Karpas-422 (cell line): ENCODE data around the gene KLRC2. TPM values are rescaled to one million over a fixed set of nuclear protein-coding genes. Genes with fewer than 3 reads are reported as not detected.
"Not testable (repeated sequence)": the region's sequence is repeated elsewhere in the genome, so short reads cannot be mapped to it uniquely, and the experiment has no call there.

Source experiments
- DNase-seq: peaks from one replicate; pipeline ENCODE4 v3.0.0-alpha.2; 2015
- H2AFZ ChIP-seq: fragments of 200-600 bp; sonication (generic); 2 replicates; pipeline ENCODE4 v1.6.1; 2014; ENCODE audit warnings: antibody characterized with exemption, low read length, mixed read lengths
- H3K27ac ChIP-seq: fragments of 200-600 bp; sonication (generic); 2 replicates; pipeline ENCODE4 v1.5.1; 2014; ENCODE audit warnings: mild to moderate bottlenecking, low read length, moderate library complexity
- H3K27me3 ChIP-seq: fragments of 200-600 bp; sonication (generic); 2 replicates; pipeline ENCODE4 v1.6.1; 2014; ENCODE audit warnings: low read length, mixed read lengths
- H3K36me3 ChIP-seq: fragments of 200-600 bp; sonication (generic); 2 replicates; pipeline ENCODE4 v1.6.1; 2014; ENCODE audit warnings: low read length, mixed read lengths; ENCODE audit not compliant: insufficient read depth
- H3K4me1 ChIP-seq: fragments of 200-600 bp; sonication (generic); 2 replicates; pipeline ENCODE4 v1.6.1; 2014; ENCODE audit warnings: mild to moderate bottlenecking, low read length, mixed read lengths
- H3K4me2 ChIP-seq: fragments of 200-600 bp; sonication (generic); 2 replicates; pipeline ENCODE4 v1.6.1; 2014; ENCODE audit warnings: low read length, low read depth, mild to moderate bottlenecking; ENCODE audit not compliant: poor library complexity, severe bottlenecking
- H3K4me3 ChIP-seq: fragments of 200-600 bp; sonication (generic); 2 replicates; pipeline ENCODE4 v1.5.1; 2014; ENCODE audit warnings: mild to moderate bottlenecking, antibody characterized with exemption, low read length, mixed read lengths
- H3K79me2 ChIP-seq: fragments of 200-600 bp; sonication (generic); 2 replicates; pipeline ENCODE4 v1.6.1; 2014; ENCODE audit warnings: mild to moderate bottlenecking, low read length, mixed read lengths
- H3K9ac ChIP-seq: fragments of 200-600 bp; sonication (generic); 2 replicates; pipeline ENCODE4 v1.6.0; 2014; ENCODE audit warnings: low read length
- H3K9me2 ChIP-seq: fragments of 200-600 bp; sonication (generic), shearing (Covaris generic); replicated peaks from 2 replicates; pipeline ENCODE4 v1.6.0; 2014; ENCODE audit warnings: mild to moderate bottlenecking, low read length, moderate library complexity; ENCODE audit not compliant: insufficient read depth
- H3K9me3 ChIP-seq: fragments of 300-700, 200-600 bp; sonication (generic); 2 replicates; pipeline ENCODE4 v1.6.1; 2014; ENCODE audit warnings: low read length, mixed read lengths
- H4K20me1 ChIP-seq: fragments of 200-600 bp; sonication (generic); 2 replicates; pipeline ENCODE4 v1.6.1; 2014; ENCODE audit warnings: mild to moderate bottlenecking, antibody characterized with exemption, low read length, low read depth; ENCODE audit not compliant: insufficient read depth
- total RNA-seq: library from RNA; depleted of rRNA; stranded (reverse); fragments of >200 nt; shearing (Covaris generic); gene quantifications from 2 replicates; pipeline ENCODE4 v1.2.3, GENCODE V29; 2014; ENCODE audit warnings: low replicate concordance

Gene KLRC2
- total RNA-seq, 1 experiment from 2014 or later: not detected

DNA sequence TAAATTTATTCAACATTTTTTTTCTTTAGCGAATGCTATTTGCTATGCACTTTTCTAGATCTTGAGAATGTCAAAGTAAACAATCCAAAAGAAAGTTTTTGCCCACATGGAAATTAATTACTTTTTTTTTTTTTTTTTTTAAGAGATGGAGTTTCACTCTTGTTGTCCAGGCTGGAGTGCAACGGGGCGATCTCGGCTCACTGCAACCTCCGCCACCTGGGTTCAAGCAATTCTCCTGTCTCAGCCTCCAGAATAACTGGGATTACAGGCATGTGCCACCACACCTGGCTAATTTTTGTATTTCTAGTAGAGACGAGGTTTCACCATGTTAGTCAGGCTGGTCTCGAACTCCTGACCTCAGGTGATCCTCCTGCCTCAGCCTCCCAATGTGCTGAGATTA is 44.8 kb downstream of the KLRC2 start:
- H2AFZ ChIP-seq, H3K79me2 ChIP-seq, H3K4me2 ChIP-seq, H3K27ac ChIP-seq, DNase-seq, H3K9ac ChIP-seq, H3K4me3 ChIP-seq, H3K27me3 ChIP-seq, H3K36me3 ChIP-seq, H3K9me2 ChIP-seq, H3K4me1 ChIP-seq, H4K20me1 ChIP-seq, H3K9me3 ChIP-seq: not testable (repeated sequence)

DNA sequence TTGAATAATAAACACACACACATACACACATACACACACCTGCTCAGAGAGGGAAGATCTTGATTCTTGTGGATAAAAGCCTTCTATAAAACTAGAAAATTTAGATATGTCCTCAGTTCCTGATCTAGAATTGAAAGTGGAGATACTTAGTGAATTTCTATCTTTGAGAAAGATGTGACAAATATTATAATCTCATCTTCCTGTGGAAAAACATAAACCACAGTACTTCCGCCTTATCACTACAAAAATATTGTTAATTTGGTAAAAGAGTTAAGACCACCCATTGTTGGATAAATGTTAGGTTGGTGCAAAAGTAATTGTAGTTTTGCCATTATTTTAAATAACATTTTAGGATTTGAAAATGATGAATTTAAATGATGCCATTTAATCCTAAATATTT is 45.9 kb downstream of the KLRC2 start, which contains the start of gene KLRK1:
KLRK1 (minus strand) TSS at position 138 of the 400 bp plus-strand sequence. CDS start 1,231 bp downstream, outside the sequence.
- no peaks in the 10 kb centered on the region for H3K79me2 ChIP-seq
- no peaks in the 10 kb centered on the region for H3K4me1 ChIP-seq
- no peaks in the 10 kb centered on the region for H4K20me1 ChIP-seq
- DNase-seq: no peak
- H3K4me3 ChIP-seq: no peak within 1 kb of the TSS
- no peaks in the 10 kb centered on the region for H3K27me3 ChIP-seq
- H3K4me2 ChIP-seq: no peak within 1 kb of the TSS
- H3K36me3 ChIP-seq: no peaks in the 10 kb centered on the region
- no peak within 1 kb of the TSS for H3K9ac ChIP-seq
- no peaks in the 10 kb centered on the region for H3K9me3 ChIP-seq
- no peak within 1 kb of the TSS for H3K27ac ChIP-seq
- H2AFZ ChIP-seq: no peak within 1 kb of the TSS
- no peaks in the 10 kb centered on the region for H3K9me2 ChIP-seq

DNA sequence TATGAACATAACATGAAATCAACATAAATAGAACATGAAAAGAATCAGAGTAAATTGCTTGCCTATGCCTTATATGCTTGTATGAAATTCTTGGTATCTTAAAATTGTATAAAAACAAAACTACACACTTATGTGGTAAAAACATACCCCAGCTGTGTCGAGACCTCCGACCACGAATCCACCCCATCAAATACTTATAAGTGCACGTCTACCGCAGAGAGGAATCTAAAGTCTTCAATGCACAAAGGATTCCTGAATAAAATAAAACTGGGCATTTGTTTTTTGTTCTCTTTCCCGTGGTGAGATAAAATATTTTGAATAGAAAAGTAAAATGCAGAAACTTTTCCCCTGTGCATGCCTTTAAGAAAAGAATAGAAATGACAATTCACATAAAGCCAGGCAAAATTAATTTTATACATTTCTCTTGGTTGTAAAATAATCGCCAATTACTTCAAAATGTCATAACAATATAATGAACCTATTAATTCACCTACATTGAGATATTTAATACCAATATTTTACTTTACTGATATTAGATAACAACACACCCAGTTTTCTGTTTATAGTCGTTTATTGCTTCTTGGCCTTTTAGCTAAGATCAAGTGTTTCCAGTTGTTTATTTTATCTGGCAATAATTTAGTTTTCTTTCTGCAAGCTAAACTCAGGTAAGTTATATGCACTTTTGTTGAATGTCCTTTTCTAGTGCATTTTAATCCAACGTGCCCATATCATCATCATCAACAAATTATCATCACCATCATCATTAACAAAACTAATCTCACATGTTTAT is 47.0 kb downstream of the KLRC2 start:
- Histone ChIP-seq H3K9me2 (no peaks in the 10 kb centered on the region), H4K20me1 (no peaks in the 10 kb centered on the region), H3K27ac (no peak overlapping the region), H3K4me2 (no peak overlapping the region), H3K9ac (no peak overlapping the region), H3K79me2 (no peaks in the 10 kb centered on the region), H3K4me1 (no peaks in the 10 kb centered on the region), H3K9me3 (no peaks in the 10 kb centered on the region), H3K4me3 (no peak overlapping the region), H2AFZ (no peak overlapping the region), H3K36me3 (no peaks in the 10 kb centered on the region), H3K27me3 (no peaks in the 10 kb centered on the region)
- no peak for DNase-seq

DNA sequence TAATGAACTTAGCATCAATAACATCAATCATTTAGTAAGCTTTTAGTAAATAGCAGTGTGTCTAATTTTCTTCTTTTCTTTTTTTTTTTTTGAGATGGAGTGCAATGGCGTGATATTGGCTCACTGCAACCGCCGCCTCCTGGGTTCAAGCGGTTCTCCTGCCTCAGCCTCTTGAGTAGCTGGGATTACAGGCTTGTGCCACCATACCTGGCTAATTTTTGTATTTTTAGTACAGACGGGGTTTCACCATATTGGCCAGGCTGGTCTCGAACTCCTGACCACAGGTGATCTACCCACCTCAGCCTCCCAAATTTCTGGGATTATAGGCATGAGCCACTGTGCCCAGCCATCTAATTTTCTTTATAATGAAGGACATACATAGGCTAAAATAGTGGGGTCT is 48.3 kb downstream of the KLRC2 start:
- H3K9ac ChIP-seq, H3K27me3 ChIP-seq, H4K20me1 ChIP-seq, H3K4me1 ChIP-seq, H3K27ac ChIP-seq, H2AFZ ChIP-seq, H3K9me2 ChIP-seq, H3K36me3 ChIP-seq, H3K4me3 ChIP-seq, DNase-seq, H3K79me2 ChIP-seq, H3K4me2 ChIP-seq, H3K9me3 ChIP-seq: not testable (repeated sequence)

DNA sequence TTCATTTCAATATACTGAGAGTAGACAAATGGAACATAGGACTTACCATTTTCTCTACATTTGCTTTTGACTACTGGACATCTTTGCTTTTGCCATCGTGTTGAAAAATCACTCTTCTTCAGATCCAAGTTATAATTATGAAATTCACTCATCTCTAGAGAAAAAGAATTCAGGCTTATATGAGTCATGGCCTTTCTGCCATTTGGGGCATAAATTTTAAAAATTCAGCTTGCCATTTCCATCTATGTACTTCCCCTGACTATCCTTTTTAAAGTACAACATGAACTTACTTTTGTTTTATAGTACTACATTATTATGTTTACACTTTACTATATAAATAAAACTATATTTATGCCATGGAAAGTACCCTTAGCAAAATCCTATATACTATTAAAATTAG is 49.0 kb downstream of the KLRC2 start:
- Histone ChIP-seq H3K4me3 (no peak overlapping the region), H3K36me3 (no peaks in the 10 kb centered on the region), H3K4me1 (no peaks in the 10 kb centered on the region), H4K20me1 (no peaks in the 10 kb centered on the region), H3K4me2 (no peak overlapping the region), H2AFZ (no peak overlapping the region), H3K79me2 (no peaks in the 10 kb centered on the region), H3K27me3 (no peaks in the 10 kb centered on the region), H3K9ac (no peak overlapping the region), H3K27ac (no peak overlapping the region), H3K9me3 (no peaks in the 10 kb centered on the region), H3K9me2 (no peaks in the 10 kb centered on the region)
- no peak for DNase-seq

DNA sequence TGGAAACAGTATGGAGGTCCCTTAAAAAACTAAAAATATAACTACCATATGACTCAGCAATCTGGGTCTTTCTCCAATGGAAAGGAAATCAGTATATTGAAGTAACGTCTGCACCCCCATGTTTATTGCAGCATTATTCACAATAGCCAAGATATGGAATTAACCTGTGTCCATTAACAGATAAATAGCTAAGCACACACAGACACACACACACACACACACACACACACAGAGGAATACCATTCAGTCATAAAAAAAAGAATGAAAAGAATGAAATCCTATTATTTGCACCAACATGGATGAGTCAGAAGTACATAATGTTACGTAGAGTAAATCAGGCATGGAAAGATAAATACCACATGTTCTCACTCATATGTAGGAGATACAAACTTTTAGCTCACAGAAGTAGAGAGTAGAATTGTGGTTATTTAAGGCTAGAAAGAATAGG is 50.6 kb downstream of the KLRC2 start:
- Histone ChIP-seq H3K27me3 (no peaks in the 10 kb centered on the region), H3K9ac (no peak overlapping the region), H2AFZ (no peak overlapping the region), H3K79me2 (no peaks in the 10 kb centered on the region), H3K36me3 (no peaks in the 10 kb centered on the region), H4K20me1 (no peaks in the 10 kb centered on the region), H3K4me2 (no peak overlapping the region), H3K4me3 (no peak overlapping the region), H3K4me1 (no peaks in the 10 kb centered on the region), H3K9me3 (no peaks in the 10 kb centered on the region), H3K9me2 (no peaks in the 10 kb centered on the region), H3K27ac (no peak overlapping the region)
- DNase-seq: no peak

DNA sequence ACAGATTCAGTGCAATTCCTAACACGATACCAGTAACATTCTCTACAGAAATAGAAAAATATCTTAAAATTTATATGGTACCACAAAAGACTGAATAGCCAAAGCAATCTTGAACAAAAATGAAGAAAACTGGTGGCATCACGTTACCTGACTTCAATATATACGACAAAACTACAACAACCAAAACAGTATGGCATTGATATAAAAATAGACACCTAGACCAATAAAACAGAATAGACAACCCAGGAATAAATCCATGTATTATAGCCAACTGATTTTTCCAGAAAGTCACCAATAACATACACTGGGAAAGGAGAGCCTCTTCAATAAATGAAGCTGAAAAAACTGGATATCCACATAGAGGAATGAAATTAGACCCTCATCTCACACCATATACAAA is 51.6 kb downstream of the KLRC2 start:
- Histone ChIP-seq H3K9ac (no peak overlapping the region), H3K4me3 (no peak overlapping the region), H3K27ac (no peak overlapping the region), H3K79me2 (no peaks in the 10 kb centered on the region), H3K27me3 (no peaks in the 10 kb centered on the region), H2AFZ (no peak overlapping the region), H3K9me2 (no peaks in the 10 kb centered on the region), H3K4me1 (no peaks in the 10 kb centered on the region), H3K36me3 (no peaks in the 10 kb centered on the region), H3K4me2 (no peak overlapping the region), H3K9me3 (no peaks in the 10 kb centered on the region), H4K20me1 (no peaks in the 10 kb centered on the region)
- no peak for DNase-seq

DNA sequence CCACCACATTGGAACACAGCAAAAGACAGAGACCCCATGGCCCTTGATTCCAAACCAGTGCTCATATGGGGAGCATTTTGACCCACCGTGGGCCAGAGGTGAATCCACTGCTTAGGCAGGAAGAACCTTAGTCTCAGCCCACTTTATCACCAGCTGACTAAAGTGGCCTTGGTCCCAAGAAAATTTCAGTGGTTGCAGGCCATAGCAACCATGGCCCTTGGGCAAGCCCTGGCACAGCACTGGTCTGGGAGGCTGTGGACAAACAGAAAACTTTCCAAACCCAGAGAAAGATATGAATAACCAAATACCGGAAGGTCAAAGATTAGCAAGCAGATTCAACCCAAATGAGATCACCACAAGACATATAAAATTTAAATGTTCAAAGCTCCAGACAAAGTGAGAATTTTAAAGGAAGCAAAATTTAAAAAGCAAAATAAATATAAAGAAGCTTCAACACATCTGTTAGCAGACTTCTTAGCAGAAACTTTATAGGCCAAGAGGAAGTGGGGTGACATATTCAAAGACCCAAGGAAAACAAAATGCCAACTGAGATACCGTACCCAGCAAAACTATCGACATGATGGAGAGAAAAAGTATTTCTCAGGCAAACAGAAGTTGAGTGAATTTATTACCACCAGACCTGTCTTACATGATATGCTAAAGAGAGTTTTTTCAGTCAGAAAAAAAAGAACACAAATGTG is 53.7 kb downstream of the KLRC2 start:
- Histone ChIP-seq H3K9me2 (no peaks in the 10 kb centered on the region), H3K27me3 (no peaks in the 10 kb centered on the region), H3K9me3 (no peaks in the 10 kb centered on the region), H3K4me1 (no peaks in the 10 kb centered on the region), H3K27ac (no peak overlapping the region), H4K20me1 (no peaks in the 10 kb centered on the region), H3K4me3 (no peak overlapping the region), H3K79me2 (no peaks in the 10 kb centered on the region), H3K36me3 (no peaks in the 10 kb centered on the region), H3K4me2 (no peak overlapping the region), H3K9ac (no peak overlapping the region), H2AFZ (no peak overlapping the region)
- DNase-seq: no peak
